HL-60 (cell line): ENCODE results near the gene MYO3A.

Experiments used
- DNase-seq, 2 experiments: peaks; one replicate each; pipeline ENCODE4 v3.0.0-alpha.2; 2010 to 2020; ENCODE audit warnings: low read depth in 1 of 2, low spot score in 1 of 2
- H3K27ac ChIP-seq: fragments of 250-450 bp; sonication (Bioruptor Pico); replicated peaks from 2 replicates; pipeline ENCODE4 v1.5.1; 2020; ENCODE audit warnings: mild to moderate bottlenecking, moderate library complexity
- H3K27me3 ChIP-seq: fragments of 250-450 bp; sonication (Bioruptor Pico); 2 replicates; pipeline ENCODE4 v1.5.1; 2021; ENCODE audit warnings: mild to moderate bottlenecking, moderate library complexity; ENCODE audit not compliant: insufficient read depth, poor library complexity, severe bottlenecking
- H3K4me3 ChIP-seq: replicated peaks from 2 replicates; pipeline ENCODE4 v1.5.1; 2011; ENCODE audit warnings: mild to moderate bottlenecking, control low read depth, low read length; ENCODE audit not compliant: insufficient read depth
- GABPA ChIP-seq: IDR thresholded peaks from 2 replicates; pipeline ENCODE4 v1.6.1; 2012; ENCODE audit warnings: low read depth
- POLR2AphosphoS5 ChIP-seq: IDR thresholded peaks from 2 replicates; pipeline ENCODE4 v1.6.1; 2012; ENCODE audit warnings: low read depth
- SPI1 ChIP-seq: IDR thresholded peaks from 2 replicates; pipeline ENCODE4 v1.6.1; 2012; ENCODE audit warnings: low read depth, mild to moderate bottlenecking, borderline replicate concordance
- TF ChIP-seq, protein P1 (sequence below): IDR thresholded peaks from 2 replicates; pipeline ENCODE4 v1.6.1; 2012; ENCODE audit warnings: low read depth; ENCODE audit not compliant: insufficient replicate concordance
- TF ChIP-seq, protein P2 (sequence below): IDR thresholded peaks from one replicate; pipeline ENCODE4 v1.5.1; 2011; ENCODE audit warnings: low read length, control low read depth, inconsistent platforms; ENCODE audit not compliant: insufficient read depth

MYO3A gene

GRCh38 chr10:26215935-26216584 is 282.0 kb downstream of the MYO3A start:
- Histone ChIP-seq H3K27me3 (peaks cover 89% of the 10 kb centered on the region), H3K4me3 (no peak overlapping the region), H3K27ac (no peak overlapping the region)
- DNase-seq = peak in 1 of 2 experiments; percentile 4
- TF ChIP-seq, protein P1, sequence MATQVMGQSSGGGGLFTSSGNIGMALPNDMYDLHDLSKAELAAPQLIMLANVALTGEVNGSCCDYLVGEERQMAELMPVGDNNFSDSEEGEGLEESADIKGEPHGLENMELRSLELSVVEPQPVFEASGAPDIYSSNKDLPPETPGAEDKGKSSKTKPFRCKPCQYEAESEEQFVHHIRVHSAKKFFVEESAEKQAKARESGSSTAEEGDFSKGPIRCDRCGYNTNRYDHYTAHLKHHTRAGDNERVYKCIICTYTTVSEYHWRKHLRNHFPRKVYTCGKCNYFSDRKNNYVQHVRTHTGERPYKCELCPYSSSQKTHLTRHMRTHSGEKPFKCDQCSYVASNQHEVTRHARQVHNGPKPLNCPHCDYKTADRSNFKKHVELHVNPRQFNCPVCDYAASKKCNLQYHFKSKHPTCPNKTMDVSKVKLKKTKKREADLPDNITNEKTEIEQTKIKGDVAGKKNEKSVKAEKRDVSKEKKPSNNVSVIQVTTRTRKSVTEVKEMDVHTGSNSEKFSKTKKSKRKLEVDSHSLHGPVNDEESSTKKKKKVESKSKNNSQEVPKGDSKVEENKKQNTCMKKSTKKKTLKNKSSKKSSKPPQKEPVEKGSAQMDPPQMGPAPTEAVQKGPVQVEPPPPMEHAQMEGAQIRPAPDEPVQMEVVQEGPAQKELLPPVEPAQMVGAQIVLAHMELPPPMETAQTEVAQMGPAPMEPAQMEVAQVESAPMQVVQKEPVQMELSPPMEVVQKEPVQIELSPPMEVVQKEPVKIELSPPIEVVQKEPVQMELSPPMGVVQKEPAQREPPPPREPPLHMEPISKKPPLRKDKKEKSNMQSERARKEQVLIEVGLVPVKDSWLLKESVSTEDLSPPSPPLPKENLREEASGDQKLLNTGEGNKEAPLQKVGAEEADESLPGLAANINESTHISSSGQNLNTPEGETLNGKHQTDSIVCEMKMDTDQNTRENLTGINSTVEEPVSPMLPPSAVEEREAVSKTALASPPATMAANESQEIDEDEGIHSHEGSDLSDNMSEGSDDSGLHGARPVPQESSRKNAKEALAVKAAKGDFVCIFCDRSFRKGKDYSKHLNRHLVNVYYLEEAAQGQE = peak; percentile 94
- TF ChIP-seq POLR2AphosphoS5 = no peak

DNA sequence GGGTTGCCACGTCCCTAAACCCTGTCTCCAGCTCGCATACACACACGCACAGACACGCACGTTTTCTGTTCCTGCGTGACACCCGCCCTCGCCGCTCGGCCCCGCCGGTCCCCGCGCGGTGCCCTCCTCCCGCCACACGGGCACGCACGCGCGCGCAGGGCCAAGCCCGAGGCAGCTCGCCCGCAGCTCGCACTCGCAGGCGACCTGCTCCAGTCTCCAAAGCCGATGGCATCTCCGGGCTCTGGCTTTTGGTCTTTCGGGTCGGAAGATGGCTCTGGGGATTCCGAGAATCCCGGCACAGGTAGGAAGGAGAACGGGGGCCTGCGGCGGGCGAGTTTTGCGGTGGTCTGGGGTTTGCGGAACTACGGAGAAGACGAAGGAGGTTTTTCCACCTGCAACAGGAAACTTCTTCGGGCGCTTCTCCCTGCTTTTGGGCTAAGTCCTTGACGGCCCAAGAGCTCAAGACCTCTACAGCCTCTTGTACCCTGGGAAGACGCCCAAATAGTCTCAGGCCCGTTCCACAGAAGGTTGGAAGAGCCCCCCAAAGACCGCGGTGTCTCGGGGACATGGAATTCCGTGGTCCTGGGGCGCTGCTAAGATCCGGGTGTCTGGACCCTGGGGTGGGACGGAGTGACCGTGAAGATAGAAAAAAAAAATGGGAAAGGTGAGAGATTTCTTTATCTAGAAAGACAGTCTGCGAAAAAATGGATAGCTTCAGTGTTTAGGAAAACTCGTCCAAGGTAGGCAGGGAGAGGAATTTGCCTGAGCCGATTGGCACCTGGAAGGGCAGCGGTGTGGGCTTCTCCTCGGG is 282.8 kb downstream of the MYO3A start, which contains the start of gene GAD2:
TSS of gene GAD2 (plus strand) at position 190 of the 811 bp plus-strand sequence. CDS start at position 226, 36 bp downstream.
- Histone ChIP-seq H3K4me3 (no peak within 1 kb of the TSS), H3K27ac (no peak within 1 kb of the TSS), H3K27me3 (peaks cover 87% of the 10 kb centered on the region)
- no peak for DNase-seq
- TF ChIP-seq SPI1 (no peak), POLR2AphosphoS5 (no peak), GABPA (no peak)
- TF ChIP-seq, protein P2, sequence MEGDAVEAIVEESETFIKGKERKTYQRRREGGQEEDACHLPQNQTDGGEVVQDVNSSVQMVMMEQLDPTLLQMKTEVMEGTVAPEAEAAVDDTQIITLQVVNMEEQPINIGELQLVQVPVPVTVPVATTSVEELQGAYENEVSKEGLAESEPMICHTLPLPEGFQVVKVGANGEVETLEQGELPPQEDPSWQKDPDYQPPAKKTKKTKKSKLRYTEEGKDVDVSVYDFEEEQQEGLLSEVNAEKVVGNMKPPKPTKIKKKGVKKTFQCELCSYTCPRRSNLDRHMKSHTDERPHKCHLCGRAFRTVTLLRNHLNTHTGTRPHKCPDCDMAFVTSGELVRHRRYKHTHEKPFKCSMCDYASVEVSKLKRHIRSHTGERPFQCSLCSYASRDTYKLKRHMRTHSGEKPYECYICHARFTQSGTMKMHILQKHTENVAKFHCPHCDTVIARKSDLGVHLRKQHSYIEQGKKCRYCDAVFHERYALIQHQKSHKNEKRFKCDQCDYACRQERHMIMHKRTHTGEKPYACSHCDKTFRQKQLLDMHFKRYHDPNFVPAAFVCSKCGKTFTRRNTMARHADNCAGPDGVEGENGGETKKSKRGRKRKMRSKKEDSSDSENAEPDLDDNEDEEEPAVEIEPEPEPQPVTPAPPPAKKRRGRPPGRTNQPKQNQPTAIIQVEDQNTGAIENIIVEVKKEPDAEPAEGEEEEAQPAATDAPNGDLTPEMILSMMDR = no peak

- peaks cover 83% of the 10 kb centered on the region for H3K27me3 ChIP-seq
These were observed 283.5 kb downstream of the MYO3A start for GRCh38 chr10:26217396-26218086.

DNA sequence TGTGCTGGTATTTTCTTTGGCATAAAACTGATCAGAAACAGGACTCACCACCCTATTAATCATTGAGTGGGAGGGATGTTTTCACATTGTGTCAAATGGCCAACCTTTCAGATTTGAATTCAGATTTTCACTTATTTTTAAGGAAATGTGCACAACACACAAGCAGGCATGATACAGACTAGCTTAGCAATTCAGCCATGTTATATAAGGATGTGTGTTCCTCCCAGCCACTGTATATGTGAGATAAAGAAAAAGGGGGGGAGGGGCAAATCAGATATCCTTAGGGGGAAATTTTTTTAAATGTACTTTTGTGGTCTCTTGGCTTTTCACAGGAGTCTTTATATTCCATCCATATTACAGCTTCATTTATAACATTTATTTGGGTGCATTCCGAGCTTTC is 285.6 kb downstream of the MYO3A start:
- no peak overlapping the region for H3K4me3 ChIP-seq
- peaks cover 64% of the 10 kb centered on the region for H3K27me3 ChIP-seq
- TF ChIP-seq, protein P1 = no peak
- TF ChIP-seq, protein P2 = no peak
- TF ChIP-seq SPI1 (no peak), GABPA (no peak), POLR2AphosphoS5 (no peak)
- no peak overlapping the region for H3K27ac ChIP-seq
- no peak for DNase-seq

More at GRCh38 chr10:26217396-26218086, 283.5 kb downstream of the MYO3A start:
- H3K4me3 ChIP-seq = no peak overlapping the region
- H3K27ac ChIP-seq = no peak overlapping the region
- no peak for DNase-seq
- TF ChIP-seq, protein P2 = no peak
- no peak for TF ChIP-seq GABPA
- no peak for TF ChIP-seq POLR2AphosphoS5
